K562 (cell line): ENCODE results near the gene SLC2A4RG. TPM values are rescaled to one million over a fixed set of nuclear protein-coding genes. Genes with fewer than 3 reads are reported as not detected.

Experiments used
- CCNT2 ChIP-seq: IDR thresholded peaks from 2 replicates; pipeline ENCODE4 v1.6.1; 2011; ENCODE audit warnings: borderline replicate concordance, low read depth, mild to moderate bottlenecking, moderate library complexity, mixed read lengths, low read length; ENCODE audit not compliant: insufficient read length; ENCODE audit errors: extremely low read depth
- ERF ChIP-seq: fragments of 450-650 bp; formaldehyde crosslinking; IDR thresholded peaks from 2 replicates; pipeline ENCODE4 v1.4.0; 2020; ENCODE audit warnings: mild to moderate bottlenecking, mixed read lengths
- ETV1 ChIP-seq: fragments of 450-650 bp; conservative IDR thresholded peaks from 2 replicates; pipeline ENCODE4 v1.6.1; 2016; ENCODE audit warnings: missing genetic modification characterization, control low read depth, low read depth, missing compliant biosample characterization
- EWSR1 ChIP-seq: fragments of 450-650 bp; IDR thresholded peaks from 2 replicates; pipeline ENCODE4 v1.6.1; 2018; ENCODE audit warnings: borderline replicate concordance, mild to moderate bottlenecking, low read depth, moderate library complexity; ENCODE audit not compliant: partially characterized antibody
- FOXA1 ChIP-seq: fragments of 450-650 bp; IDR thresholded peaks from 2 replicates; pipeline ENCODE4 v1.6.1; 2016; ENCODE audit warnings: mild to moderate bottlenecking, borderline replicate concordance
- HIVEP1 ChIP-seq: fragments of 250-450 bp; sonication (Bioruptor Pico); IDR thresholded peaks from 2 replicates; pipeline ENCODE4 v1.4.0; 2020; ENCODE audit warnings: mild to moderate bottlenecking
- LARP7 ChIP-seq: fragments of 450-650 bp; IDR thresholded peaks from 2 replicates; pipeline ENCODE4 v1.6.1; 2016
- MYNN ChIP-seq, 2 experiments: sonication (generic); formaldehyde crosslinking in 1 of 2; IDR thresholded peaks; 2 replicates each; pipeline versions ENCODE4 v1.5.0 to v1.6.1; 2016 to 2020; ENCODE audit warnings: antibody characterized with exemption in 1 of 2, missing genetic modification reagents in 1 of 2
- NR2F6 ChIP-seq: fragments of 450-650 bp; formaldehyde crosslinking; IDR thresholded peaks from 2 replicates; pipeline ENCODE4 v1.4.0; 2020; ENCODE audit warnings: mild to moderate bottlenecking
- OTX1 ChIP-seq: fragments of 450-650 bp; formaldehyde crosslinking; IDR thresholded peaks from 2 replicates; pipeline ENCODE4 v1.4.0; 2022; ENCODE audit warnings: mild to moderate bottlenecking
- PHB2 ChIP-seq: fragments of 450-650 bp; IDR thresholded peaks from 2 replicates; pipeline ENCODE4 v1.6.1; 2017; ENCODE audit warnings: low read depth
- PPARD ChIP-seq: fragments of 250-450 bp; sonication (Bioruptor Pico); IDR thresholded peaks from 2 replicates; pipeline ENCODE4 v1.8.0; 2022; ENCODE audit warnings: inconsistent platforms, mild to moderate bottlenecking, moderate library complexity
- RHOXF2B ChIP-seq: fragments of 250-450 bp; sonication (Bioruptor Pico); conservative IDR thresholded peaks from 2 replicates; pipeline ENCODE4 v1.5.1; 2021
- SPI1 ChIP-seq: IDR thresholded peaks from 2 replicates; pipeline ENCODE4 v1.6.1; 2011; ENCODE audit warnings: low read depth, low read length, control low read depth, borderline replicate concordance
- STAG1 ChIP-seq: sonication (generic); formaldehyde crosslinking; IDR thresholded peaks from 2 replicates; pipeline ENCODE4 v1.5.0; 2020; ENCODE audit warnings: missing genetic modification reagents, borderline replicate concordance
- TARDBP ChIP-seq: fragments of 450-650 bp; IDR thresholded peaks from 2 replicates; pipeline ENCODE4 v1.6.1; 2016
- XRCC5 ChIP-seq: fragments of 200-400 bp; formaldehyde crosslinking; IDR thresholded peaks from 2 replicates; pipeline ENCODE4 v1.6.1; 2017; ENCODE audit warnings: low read depth, mild to moderate bottlenecking, low read length
- polyA plus RNA-seq, 8 experiments: library from polyadenylated mRNA; depleted of rRNA in 4 of 8; stranded (reverse) in 5 of 8; unstranded in 3 of 8; fragments of >200 nt; fragmentation: Nextera tagmentation in 2 of 8; fragmentation: Illumina TruSeq in 1 of 8; extraction: Ambion mirVana in 2 of 8; extraction: Trizol in 1 of 8; gene quantifications; 2 replicates each; pipeline versions ENCODE4 v1.2.1 to v1.2.3, GENCODE V29; 2011 to 2014; ENCODE audit warnings: inconsistent platforms in 1 of 8, missing spikeins in 1 of 8
- total RNA-seq, 7 experiments: library from RNA; depleted of rRNA in 6 of 7; stranded (reverse); fragments of >200 nt in 6 of 7; fragmentation: Illumina TruSeq in 2 of 7; extraction: Trizol in 2 of 7; gene quantifications; 2 replicates each; pipeline versions ENCODE4 v1.2.1 to v1.2.3, GENCODE V29; 2011 to 2021; ENCODE audit warnings: low replicate concordance in 1 of 7
- TF ChIP-seq, protein P1 (sequence below), 2 experiments: IDR thresholded peaks in 1 of 2; conservative IDR thresholded peaks in 1 of 2; 2 replicates each; pipeline ENCODE4 v1.6.1; 2016; ENCODE audit warnings: low read depth in 2 of 2, mild to moderate bottlenecking in 1 of 2, missing compliant biosample characterization in 1 of 2, missing genetic modification characterization in 1 of 2, moderate library complexity in 1 of 2
- TF ChIP-seq, protein P2 (sequence below), 2 experiments: fragments of 450-650 bp in 1 of 2; IDR thresholded peaks; 2 replicates each; pipeline ENCODE4 v1.6.1; 2011 to 2017; ENCODE audit warnings: low read depth in 2 of 2, antibody characterized with exemption in 1 of 2, borderline replicate concordance in 1 of 2, low read length in 1 of 2, mild to moderate bottlenecking in 1 of 2, mixed read lengths in 1 of 2; ENCODE audit not compliant: control insufficient read depth in 1 of 2
- TF ChIP-seq, protein P3 (sequence below): conservative IDR thresholded peaks from 2 replicates; pipeline ENCODE4 v1.6.1; 2011; ENCODE audit warnings: low read depth, mild to moderate bottlenecking, low read length; ENCODE audit not compliant: control insufficient read depth

SLC2A4RG gene
- total and polyA plus RNA-seq, 9 of the 15 experiments (the other 6 are each of a cell fraction or from before 2014, with no cell fraction given): 0.34 to 97.3 (median 26.5) TPM

- TF ChIP-seq CCNT2: peak; percentile 53
- no peak for TF ChIP-seq RHOXF2B
- no peak for TF ChIP-seq MYNN (IDR thresholded peaks at IDR 0.05)
- no peak for TF ChIP-seq MYNN (CRISPR knock-in tag; IDR thresholded peaks at IDR 0.05)
- TF ChIP-seq EWSR1: no peak
- 0 out of 2 replicates have a peak, but pooled peaks have one; percentile 39 for TF ChIP-seq XRCC5
- no peak for TF ChIP-seq LARP7
- TF ChIP-seq OTX1 (CRISPR knock-in tag): no peak
- TF ChIP-seq STAG1: no peak
- no peak for TF ChIP-seq ETV1 (tag)
- TF ChIP-seq HIVEP1 (CRISPR knock-in tag): no peak
- TF ChIP-seq, protein P1, sequence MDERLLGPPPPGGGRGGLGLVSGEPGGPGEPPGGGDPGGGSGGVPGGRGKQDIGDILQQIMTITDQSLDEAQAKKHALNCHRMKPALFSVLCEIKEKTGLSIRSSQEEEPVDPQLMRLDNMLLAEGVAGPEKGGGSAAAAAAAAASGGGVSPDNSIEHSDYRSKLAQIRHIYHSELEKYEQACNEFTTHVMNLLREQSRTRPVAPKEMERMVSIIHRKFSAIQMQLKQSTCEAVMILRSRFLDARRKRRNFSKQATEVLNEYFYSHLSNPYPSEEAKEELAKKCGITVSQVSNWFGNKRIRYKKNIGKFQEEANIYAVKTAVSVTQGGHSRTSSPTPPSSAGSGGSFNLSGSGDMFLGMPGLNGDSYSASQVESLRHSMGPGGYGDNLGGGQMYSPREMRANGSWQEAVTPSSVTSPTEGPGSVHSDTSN (CRISPR knock-in tag; IDR thresholded peaks at IDR 0.05; ENCODE audit: low read depth): no peak
- TF ChIP-seq, protein P1 (tag; conservative IDR thresholded peaks at IDR 0.05; ENCODE audit: low read depth): no peak
- TF ChIP-seq PHB2: no peak
- TF ChIP-seq FOXA1: no peak
- TF ChIP-seq PPARD: no peak
- TF ChIP-seq, protein P2, sequence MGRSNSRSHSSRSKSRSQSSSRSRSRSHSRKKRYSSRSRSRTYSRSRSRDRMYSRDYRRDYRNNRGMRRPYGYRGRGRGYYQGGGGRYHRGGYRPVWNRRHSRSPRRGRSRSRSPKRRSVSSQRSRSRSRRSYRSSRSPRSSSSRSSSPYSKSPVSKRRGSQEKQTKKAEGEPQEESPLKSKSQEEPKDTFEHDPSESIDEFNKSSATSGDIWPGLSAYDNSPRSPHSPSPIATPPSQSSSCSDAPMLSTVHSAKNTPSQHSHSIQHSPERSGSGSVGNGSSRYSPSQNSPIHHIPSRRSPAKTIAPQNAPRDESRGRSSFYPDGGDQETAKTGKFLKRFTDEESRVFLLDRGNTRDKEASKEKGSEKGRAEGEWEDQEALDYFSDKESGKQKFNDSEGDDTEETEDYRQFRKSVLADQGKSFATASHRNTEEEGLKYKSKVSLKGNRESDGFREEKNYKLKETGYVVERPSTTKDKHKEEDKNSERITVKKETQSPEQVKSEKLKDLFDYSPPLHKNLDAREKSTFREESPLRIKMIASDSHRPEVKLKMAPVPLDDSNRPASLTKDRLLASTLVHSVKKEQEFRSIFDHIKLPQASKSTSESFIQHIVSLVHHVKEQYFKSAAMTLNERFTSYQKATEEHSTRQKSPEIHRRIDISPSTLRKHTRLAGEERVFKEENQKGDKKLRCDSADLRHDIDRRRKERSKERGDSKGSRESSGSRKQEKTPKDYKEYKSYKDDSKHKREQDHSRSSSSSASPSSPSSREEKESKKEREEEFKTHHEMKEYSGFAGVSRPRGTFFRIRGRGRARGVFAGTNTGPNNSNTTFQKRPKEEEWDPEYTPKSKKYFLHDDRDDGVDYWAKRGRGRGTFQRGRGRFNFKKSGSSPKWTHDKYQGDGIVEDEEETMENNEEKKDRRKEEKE (IDR thresholded peaks at IDR 0.05; ENCODE audit: borderline replicate concordance in 1 of 2, control insufficient read depth in 1 of 2, low read depth in 2 of 2, low read length in 1 of 2): no peak
- no peak for TF ChIP-seq TARDBP
- TF ChIP-seq ERF (CRISPR knock-in tag): peak; percentile 45; the same call in 1 of the 2 replicates
- TF ChIP-seq, protein P3, sequence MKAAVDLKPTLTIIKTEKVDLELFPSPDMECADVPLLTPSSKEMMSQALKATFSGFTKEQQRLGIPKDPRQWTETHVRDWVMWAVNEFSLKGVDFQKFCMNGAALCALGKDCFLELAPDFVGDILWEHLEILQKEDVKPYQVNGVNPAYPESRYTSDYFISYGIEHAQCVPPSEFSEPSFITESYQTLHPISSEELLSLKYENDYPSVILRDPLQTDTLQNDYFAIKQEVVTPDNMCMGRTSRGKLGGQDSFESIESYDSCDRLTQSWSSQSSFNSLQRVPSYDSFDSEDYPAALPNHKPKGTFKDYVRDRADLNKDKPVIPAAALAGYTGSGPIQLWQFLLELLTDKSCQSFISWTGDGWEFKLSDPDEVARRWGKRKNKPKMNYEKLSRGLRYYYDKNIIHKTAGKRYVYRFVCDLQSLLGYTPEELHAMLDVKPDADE: 0 out of 2 replicates have a peak, but pooled peaks have one; percentile 12
- no peak for TF ChIP-seq SPI1
- no peak for TF ChIP-seq NR2F6
Observed at GRCh38 chr20:63739130-63740069, at the start of gene SLC2A4RG (continued).
